ENCODE measurements around the gene UGT1A3.

Gene UGT1A3

GRCh38 chr2:233795735-233796171, 66.9 kb downstream of the UGT1A3 start:
- TF ChIP-seq CTCF (IDR thresholded peaks at IDR 0.05; ENCODE audit: insufficient read depth, low read length, missing control alignments): no peak
- H3K4me3 ChIP-seq (ENCODE audit: low read depth, low read length): no peak overlapping the region
- DNase-seq (ENCODE audit: low read depth, low spot score): no peak
- CTCF ChIA-PET: no interaction called here
- POLR2A ChIA-PET: no interaction called here

GRCh38 chr2:233796254-233796653, 67.4 kb downstream of the UGT1A3 start:
- no peak overlapping the region for H3K4me3 ChIP-seq (ENCODE audit: low read depth, low read length)
- DNase-seq (ENCODE audit: low read depth, low spot score): no peak
- TF ChIP-seq CTCF (IDR thresholded peaks at IDR 0.05; ENCODE audit: insufficient read depth, low read length, missing control alignments): no peak
- POLR2A ChIA-PET: no interaction called here
- CTCF ChIA-PET: no interaction called here

- no peak for DNase-seq (ENCODE audit: low read depth, low spot score)
- TF ChIP-seq CTCF (IDR thresholded peaks at IDR 0.05; ENCODE audit: insufficient read depth, low read length, missing control alignments): no peak
- CTCF ChIA-PET: no interaction called here
- H3K4me3 ChIP-seq (ENCODE audit: low read depth, low read length): no peak overlapping the region
- POLR2A ChIA-PET: no interaction called here
Measured at GRCh38 chr2:233798335-233799086, 69.7 kb downstream of the UGT1A3 start.

GRCh38 chr2:233799087-233799665, 70.3 kb downstream of the UGT1A3 start:
- ChIA-PET POLR2A (no interaction called here), CTCF (no interaction called here)
- no peak overlapping the region for H3K4me3 ChIP-seq (ENCODE audit: low read depth, low read length)
- no peak for TF ChIP-seq CTCF (IDR thresholded peaks at IDR 0.05; ENCODE audit: insufficient read depth, low read length, missing control alignments)
- DNase-seq (ENCODE audit: low read depth, low spot score): no peak

GRCh38 chr2:233799716-233800115, 70.9 kb downstream of the UGT1A3 start:
- POLR2A ChIA-PET: no interaction called here
- CTCF ChIA-PET: no interaction called here
- H3K4me3 ChIP-seq (ENCODE audit: low read depth, low read length): no peak overlapping the region

More at GRCh38 chr2:233799716-233800115, 70.9 kb downstream of the UGT1A3 start:
- no peak for TF ChIP-seq CTCF (IDR thresholded peaks at IDR 0.05; ENCODE audit: insufficient read depth, low read length, missing control alignments)
- no peak for DNase-seq (ENCODE audit: low read depth, low spot score)
